Neural cell (in vitro differentiated cells): ENCODE data around the gene ZNF407. TPM values are rescaled to one million over a fixed set of nuclear protein-coding genes. Genes with fewer than 3 reads are reported as not detected.

Source experiments
- H2AFZ ChIP-seq: fragments of 200-600, 300-800 bp; sonication (generic), shearing (Covaris generic); 2 replicates; pipeline ENCODE4 v1.6.0; 2014; ENCODE audit warnings: low read depth, mild to moderate bottlenecking, antibody characterized with exemption, low read length, moderate library complexity
- H3F3A ChIP-seq: fragments of 200-600 bp; shearing (Covaris generic); 2 replicates; pipeline ENCODE4 v1.6.1; 2016; ENCODE audit warnings: mild to moderate bottlenecking, moderate library complexity, mixed read lengths, antibody characterized with exemption, low read length; ENCODE audit not compliant: insufficient read depth, poor library complexity, severe bottlenecking
- H3K27ac ChIP-seq: fragments of 200-600, 300-800 bp; sonication (generic), shearing (Covaris generic); 2 replicates; pipeline ENCODE4 v1.5.1; 2014; ENCODE audit warnings: mild to moderate bottlenecking, low read length, moderate library complexity
- H3K27me3 ChIP-seq: fragments of 300-800, 200-600 bp; sonication (generic), shearing (Covaris generic); 2 replicates; pipeline ENCODE4 v1.6.0; 2014; ENCODE audit warnings: mild to moderate bottlenecking, low read depth, low read length, moderate library complexity; ENCODE audit not compliant: insufficient read depth
- H3K36me3 ChIP-seq: fragments of 300-800, 200-600 bp; sonication (generic), shearing (Covaris generic); 2 replicates; pipeline ENCODE4 v1.5.1; 2014; ENCODE audit warnings: mild to moderate bottlenecking, antibody characterized with exemption, low read length, moderate library complexity; ENCODE audit not compliant: insufficient read depth
- H3K4me2 ChIP-seq: fragments of 300-800, 200-600 bp; sonication (generic), shearing (Covaris generic); 2 replicates; pipeline ENCODE4 v1.6.0; 2014; ENCODE audit warnings: mild to moderate bottlenecking, low read length
- H3K4me3 ChIP-seq: fragments of 300-800, 200-600 bp; sonication (generic), shearing (Covaris generic); 2 replicates; pipeline ENCODE4 v1.5.1; 2014; ENCODE audit warnings: mild to moderate bottlenecking, low read length, moderate library complexity
- H3K79me2 ChIP-seq: fragments of 200-600 bp; shearing (Covaris generic); replicated peaks from 2 replicates; pipeline ENCODE4 v1.6.0; 2014; ENCODE audit warnings: mild to moderate bottlenecking, low read length, moderate library complexity; ENCODE audit not compliant: insufficient read depth
- H3K9ac ChIP-seq: fragments of 300-800, 200-600 bp; sonication (generic), shearing (Covaris generic); 2 replicates; pipeline ENCODE4 v1.6.1; 2016; ENCODE audit warnings: mild to moderate bottlenecking, low read length, mixed read lengths
- H3K9me2 ChIP-seq: fragments of 200-600 bp; shearing (Covaris generic); 2 replicates; pipeline ENCODE4 v1.6.1; 2016; ENCODE audit warnings: mild to moderate bottlenecking, low read length, mixed read lengths; ENCODE audit not compliant: insufficient read depth
- H3K9me3 ChIP-seq: fragments of 200-600, 300-800 bp; sonication (generic), shearing (Covaris generic); 2 replicates; pipeline ENCODE4 v1.6.1; 2016; ENCODE audit warnings: mild to moderate bottlenecking, mixed run types, low read length, moderate library complexity, mixed read lengths
- H4K20me1 ChIP-seq: fragments of 200-600 bp; shearing (Covaris generic); 2 replicates; pipeline ENCODE4 v1.6.1; 2016; ENCODE audit warnings: mild to moderate bottlenecking, mixed run types; ENCODE audit not compliant: insufficient read depth
- CTCF ChIP-seq: fragments of 450-650 bp; IDR thresholded peaks from 2 replicates; pipeline ENCODE4 v1.5.1; 2014; ENCODE audit warnings: antibody characterized with exemption, mild to moderate bottlenecking, moderate library complexity; ENCODE audit not compliant: poor library complexity, severe bottlenecking
- EP300 ChIP-seq: fragments of 450-650 bp; conservative IDR thresholded peaks from 2 replicates; pipeline ENCODE4 v1.6.1; 2014; ENCODE audit warnings: antibody characterized with exemption, mild to moderate bottlenecking, moderate library complexity; ENCODE audit not compliant: poor library complexity, severe bottlenecking
- EZH2 ChIP-seq: fragments of 200-600, 300-800 bp; shearing (Covaris generic), sonication (generic); IDR thresholded peaks from 2 replicates; pipeline ENCODE4 v1.6.1; 2014; ENCODE audit warnings: antibody characterized with exemption, low read length, borderline replicate concordance, mild to moderate bottlenecking; ENCODE audit not compliant: insufficient read depth, poor library complexity, severe bottlenecking
- MXI1 ChIP-seq: fragments of 450-650 bp; conservative IDR thresholded peaks from 2 replicates; pipeline ENCODE4 v1.6.1; 2014; ENCODE audit warnings: antibody characterized with exemption, mild to moderate bottlenecking; ENCODE audit not compliant: poor library complexity, severe bottlenecking
- POLR2AphosphoS5 ChIP-seq: IDR thresholded peaks from 2 replicates; pipeline ENCODE4 v1.6.1; 2012
- RAD21 ChIP-seq: fragments of 450-650 bp; conservative IDR thresholded peaks from 2 replicates; pipeline ENCODE4 v1.6.1; 2014; ENCODE audit warnings: antibody characterized with exemption, mild to moderate bottlenecking, moderate library complexity
- REST ChIP-seq: IDR thresholded peaks from 2 replicates; pipeline ENCODE4 v1.6.1; 2012; ENCODE audit warnings: borderline replicate concordance
- SMC3 ChIP-seq: fragments of 450-650 bp; conservative IDR thresholded peaks from 2 replicates; pipeline ENCODE4 v1.6.1; 2014; ENCODE audit warnings: antibody characterized with exemption, mild to moderate bottlenecking, moderate library complexity; ENCODE audit not compliant: poor library complexity
- TAF1 ChIP-seq: IDR thresholded peaks from 2 replicates; pipeline ENCODE4 v1.6.1; 2012; ENCODE audit warnings: low read depth
- polyA plus RNA-seq: library from polyadenylated mRNA; depleted of rRNA; stranded (reverse); fragments of >200 nt; gene quantifications from 2 replicates; pipeline ENCODE4 v1.2.3, GENCODE V29; 2014

The ZNF407 gene
- polyA plus RNA-seq, 1 donor from 2014 or later = 2.9 TPM

GRCh38 chr18:75081486-75081885 lies 483.8 kb downstream of the ZNF407 start:
- H2AFZ ChIP-seq = no peak overlapping the region
- no peaks in the 10 kb centered on the region for H3K9me3 ChIP-seq
- no peaks in the 10 kb centered on the region for H3K27me3 ChIP-seq
- no peaks in the 10 kb centered on the region for H3K79me2 ChIP-seq
- no peak overlapping the region for H3K4me2 ChIP-seq
- H3K9me2 ChIP-seq = no peaks in the 10 kb centered on the region
- H3F3A ChIP-seq = no peaks in the 10 kb centered on the region
- H3K4me3 ChIP-seq = no peak overlapping the region
- H3K9ac ChIP-seq = no peak overlapping the region
- TF ChIP-seq REST (no peak), MXI1 (no peak), POLR2AphosphoS5 (no peak), TAF1 (no peak), EZH2 (no peak), SMC3 (no peak), EP300 (no peak), RAD21 (no peak), CTCF (no peak)
- no peaks in the 10 kb centered on the region for H4K20me1 ChIP-seq
- no peak overlapping the region for H3K27ac ChIP-seq
- no peaks in the 10 kb centered on the region for H3K36me3 ChIP-seq

- H3K36me3 ChIP-seq = no peaks in the 10 kb centered on the region
- H3K9me2 ChIP-seq = no peaks in the 10 kb centered on the region
- no peak overlapping the region for H3K4me3 ChIP-seq
- no peaks in the 10 kb centered on the region for H3K27me3 ChIP-seq
- no peaks in the 10 kb centered on the region for H3K9me3 ChIP-seq
- no peak for TF ChIP-seq RAD21
- no peak overlapping the region for H3K4me2 ChIP-seq
- no peak overlapping the region for H2AFZ ChIP-seq
- no peak overlapping the region for H3K27ac ChIP-seq
- H4K20me1 ChIP-seq = no peaks in the 10 kb centered on the region
- no peaks in the 10 kb centered on the region for H3F3A ChIP-seq
- no peaks in the 10 kb centered on the region for H3K79me2 ChIP-seq
- H3K9ac ChIP-seq = no peak overlapping the region
These were observed 485.5 kb downstream of the ZNF407 start for GRCh38 chr18:75083131-75083530.

GRCh38 chr18:75083761-75084160 lies 486.1 kb downstream of the ZNF407 start:
- H3K27ac ChIP-seq = no peak overlapping the region

More at GRCh38 chr18:75083761-75084160, 486.1 kb downstream of the ZNF407 start:
- Histone ChIP-seq H4K20me1 (no peaks in the 10 kb centered on the region), H3K4me2 (no peak overlapping the region), H3K36me3 (no peaks in the 10 kb centered on the region), H3K9me3 (no peaks in the 10 kb centered on the region), H3F3A (no peaks in the 10 kb centered on the region), H3K4me3 (no peak overlapping the region), H3K9me2 (no peaks in the 10 kb centered on the region), H3K9ac (no peak overlapping the region), H2AFZ (no peak overlapping the region), H3K79me2 (no peaks in the 10 kb centered on the region), H3K27me3 (no peaks in the 10 kb centered on the region)
- TF ChIP-seq POLR2AphosphoS5 = no peak
- no peak for TF ChIP-seq RAD21
- no peak for TF ChIP-seq MXI1
- TF ChIP-seq CTCF = no peak
- TF ChIP-seq EP300 = no peak
- TF ChIP-seq REST = no peak
